Keratinocyte (primary cell): ENCODE results near the gene ERICH4.

ENCODE experiments used
- CTCF ChIP-seq, 3 experiments: IDR thresholded peaks in 1 of 3; conservative IDR thresholded peaks in 1 of 3; optimal IDR thresholded peaks in 1 of 3; 2 replicates in 2 of 3; 3 replicates in 1 of 3; pipeline versions ENCODE3 to v1.5.1; 2011; ENCODE audit warnings: low read length in 3 of 3, mild to moderate bottlenecking in 3 of 3, moderate library complexity in 2 of 3, control low read depth in 1 of 3, inconsistent platforms in 1 of 3; ENCODE audit not compliant: insufficient read depth in 2 of 3; ENCODE audit errors: extremely low read depth in 1 of 3
- EZH2 ChIP-seq: IDR thresholded peaks from one replicate; pipeline ENCODE4 v1.6.1; 2012; ENCODE audit warnings: inconsistent platforms, mild to moderate bottlenecking, low read length, moderate library complexity

- TF ChIP-seq CTCF (optimal IDR thresholded peaks at IDR 0.05 in 1 of 3, IDR thresholded peaks at IDR 0.05 in 1 of 3, conservative IDR thresholded peaks at IDR 0.05 in 1 of 3; ENCODE audit: extremely low read depth in 1 of 3, insufficient read depth in 2 of 3, low read length in 3 of 3) (no peak), EZH2 (no peak)
Measured at GRCh38 chr19:41422456-41422855, 20.5 kb upstream of the ERICH4 start.
